Activated T-cell treated with anti-CD3 and anti-CD28 coated beads, Interleukin-2, amount 50 U/mL, for 72 hours (primary cell): ENCODE results near the gene CEP43. TPM values are rescaled to one million over a fixed set of nuclear protein-coding genes. Genes with fewer than 3 reads are reported as not detected.

Source experiments
- ATAC-seq, 2 donors: fragments of 150-1000 bp; cut with Tn5 transposase; replicated peaks in 1 of 2; 2 replicates each; pipeline ENCODE4 v1.10.0; 2021; ENCODE audit warnings: moderate library complexity in 2 of 2, mild to moderate bottlenecking in 1 of 2
- DNase-seq, 2 donors: peaks; one replicate each; pipeline ENCODE4 v3.0.0; 2021 to 2022; ENCODE audit warnings: mixed read lengths in 1 of 2
- H3K27ac Mint-ChIP-seq: one replicate; pipeline ENCODE4 v1.8.0; 2022; ENCODE audit warnings: mild to moderate bottlenecking, moderate library complexity, mixed read lengths
- H3K27me3 Mint-ChIP-seq: one replicate; pipeline ENCODE4 v1.8.0; 2022; ENCODE audit warnings: low read depth, mixed read lengths
- H3K36me3 Mint-ChIP-seq, 2 donors: one replicate each; pipeline ENCODE4 v1.8.0; 2022; ENCODE audit warnings: mixed read lengths in 2 of 2, mild to moderate bottlenecking in 1 of 2; ENCODE audit not compliant: insufficient read depth in 2 of 2
- H3K4me1 Mint-ChIP-seq: one replicate; pipeline ENCODE4 v1.8.0; 2022; ENCODE audit warnings: low read depth, mixed read lengths
- H3K4me3 Mint-ChIP-seq, 2 donors: one replicate each; pipeline ENCODE4 v1.8.0; 2022; ENCODE audit warnings: mild to moderate bottlenecking in 2 of 2, mixed read lengths in 2 of 2, moderate library complexity in 2 of 2
- H3K9me3 Mint-ChIP-seq, 2 donors: one replicate each; pipeline ENCODE4 v1.8.0; 2022; ENCODE audit warnings: mixed read lengths in 2 of 2
- total RNA-seq, 2 donors: library from RNA; stranded (reverse); gene quantifications; one replicate each; pipeline ENCODE4 v1.2.3, GENCODE V29; 2022

The CEP43 gene
- total RNA-seq, 2 donors from 2014 or later: 17.9 to 20.7 TPM

DNA sequence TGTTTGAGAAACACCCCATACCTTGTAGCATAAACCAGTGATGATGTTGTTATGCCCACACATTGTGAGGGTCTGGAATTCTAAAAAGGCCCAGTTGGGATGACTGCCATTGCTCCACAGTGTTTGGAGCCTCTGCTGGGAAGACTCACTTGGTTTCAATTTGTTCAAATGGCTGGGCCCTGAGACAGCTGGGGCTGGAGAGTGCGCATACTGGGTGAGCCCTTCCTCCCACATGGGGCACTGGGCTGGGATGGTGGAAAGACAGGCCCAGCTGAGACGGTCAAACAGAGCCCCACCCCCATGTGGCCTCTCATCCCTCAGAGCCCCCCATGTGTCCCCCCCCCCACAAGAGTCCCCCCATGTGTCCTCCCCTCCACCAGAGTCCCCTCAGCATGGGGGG is 22.6 kb upstream of the CEP43 start:
- H3K4me3 Mint-ChIP-seq: no peak overlapping the region

DNA sequence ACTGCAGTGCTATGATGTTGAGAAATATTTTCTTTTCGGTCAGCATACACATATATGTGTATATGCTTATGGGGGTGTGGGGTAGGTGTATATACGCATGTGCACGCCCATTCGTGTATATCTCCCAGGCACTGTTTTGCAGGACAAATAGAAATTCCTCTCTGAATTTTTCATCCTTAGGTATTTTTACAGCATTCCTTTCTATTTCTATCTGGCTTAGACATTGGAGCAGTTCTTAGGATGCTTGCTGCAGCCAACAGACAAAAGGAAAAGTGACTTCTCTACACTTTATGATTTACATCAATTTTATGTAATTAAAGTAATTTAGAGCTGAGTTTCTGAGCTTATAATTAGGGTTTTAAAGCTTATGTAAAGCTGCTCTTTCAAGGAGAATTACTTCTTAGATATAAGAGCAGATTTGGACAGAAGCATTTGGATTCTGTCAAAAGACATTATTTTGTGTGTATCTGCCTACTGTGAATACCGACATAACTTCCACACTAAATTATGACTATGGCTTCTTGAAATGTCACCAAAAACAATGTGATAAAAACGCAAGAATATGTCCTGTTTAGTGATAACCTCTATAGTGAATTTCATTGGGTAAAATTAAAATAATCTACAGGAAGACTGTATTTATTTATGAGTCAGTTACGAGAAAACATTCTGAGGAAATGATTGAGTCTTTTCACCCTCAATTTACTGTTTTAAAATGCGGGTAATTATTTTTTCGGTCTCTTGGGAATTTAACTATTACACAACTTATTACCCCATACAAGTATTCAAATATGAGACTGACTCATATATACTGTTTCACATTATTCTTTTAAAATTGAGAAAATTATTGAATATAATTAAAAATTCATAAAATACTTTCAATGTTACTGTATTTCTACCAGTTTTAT is 21.3 kb upstream of the CEP43 start:
- H3K4me3 Mint-ChIP-seq: no peak overlapping the region
- DNase-seq: no peak
- no peak overlapping the region for H3K27ac Mint-ChIP-seq
- H3K9me3 Mint-ChIP-seq: no peaks in the 10 kb centered on the region
- H3K27me3 Mint-ChIP-seq: no peaks in the 10 kb centered on the region
- H3K4me1 Mint-ChIP-seq: no peaks in the 10 kb centered on the region
- H3K36me3 Mint-ChIP-seq: peaks cover under 1 to 2% of the 10 kb centered on the region in 2 donors
- ATAC-seq: no peak

More for the DNA sequence above, 22.6 kb upstream of the CEP43 start:
- H3K9me3 Mint-ChIP-seq: no peaks in the 10 kb centered on the region
- ATAC-seq (no peak), DNase-seq (no peak)
- no peaks in the 10 kb centered on the region for H3K4me1 Mint-ChIP-seq
- no peaks in the 10 kb centered on the region for H3K27me3 Mint-ChIP-seq
- no peak overlapping the region for H3K27ac Mint-ChIP-seq
- H3K36me3 Mint-ChIP-seq: peaks cover 0 to 1% of the 10 kb centered on the region in 2 donors

DNA sequence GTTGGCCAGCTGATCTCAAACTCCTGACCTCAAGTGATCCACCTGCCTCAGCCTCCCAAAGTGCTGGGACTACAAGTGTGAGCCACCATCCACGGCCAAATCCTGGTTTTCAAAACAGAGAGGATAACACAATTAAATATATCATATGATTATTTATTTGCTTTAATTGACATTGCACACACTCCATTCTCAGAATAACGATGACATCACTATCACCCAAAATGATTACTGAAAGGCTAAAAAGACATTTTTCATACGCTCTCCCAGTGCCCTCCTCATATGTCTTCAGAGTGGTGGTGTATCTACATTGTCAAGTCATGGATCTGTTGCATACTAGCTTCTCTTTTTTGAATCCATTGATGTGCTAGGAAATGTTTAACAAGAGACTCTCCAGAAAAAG is 18.5 kb upstream of the CEP43 start:
- no peak overlapping the region for H3K27ac Mint-ChIP-seq

DNA sequence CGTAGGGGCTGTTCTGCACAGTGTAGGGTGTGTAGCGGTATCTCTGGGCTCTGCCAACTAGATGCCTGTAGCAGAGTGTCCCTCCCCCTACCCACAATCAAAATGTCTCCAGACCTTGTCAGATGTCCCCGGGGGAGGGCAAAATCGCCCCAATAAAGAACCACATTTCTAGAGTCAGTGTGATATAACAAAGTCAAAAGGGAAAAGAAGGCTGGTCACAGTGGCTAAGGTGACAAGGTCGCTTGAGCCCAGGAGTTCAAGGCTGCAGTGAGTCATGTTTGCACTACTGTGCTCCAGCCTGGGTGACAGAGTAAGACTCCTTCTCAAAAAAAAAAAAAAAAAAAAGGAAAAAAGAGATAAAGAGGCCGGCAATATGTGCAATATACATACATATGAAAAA is 11.7 kb upstream of the CEP43 start:
- Mint-ChIP-seq H3K4me1 (peaks cover 7% of the 10 kb centered on the region), H3K27me3 (no peaks in the 10 kb centered on the region), H3K27ac (no peak overlapping the region), H3K36me3 (peaks cover 6 to 10% of the 10 kb centered on the region in 2 donors), H3K9me3 (no peaks in the 10 kb centered on the region), H3K4me3 (no peak overlapping the region)
- DNase-seq (no peak), ATAC-seq (peak in 1 of 2 donors; percentile 43)

More for the DNA sequence above, 18.5 kb upstream of the CEP43 start:
- DNase-seq (no peak), ATAC-seq (no peak)
- Mint-ChIP-seq H3K4me1 (no peaks in the 10 kb centered on the region), H3K4me3 (no peak overlapping the region), H3K36me3 (peaks cover 6 to 9% of the 10 kb centered on the region in 2 donors), H3K9me3 (no peaks in the 10 kb centered on the region), H3K27me3 (no peaks in the 10 kb centered on the region)

DNA sequence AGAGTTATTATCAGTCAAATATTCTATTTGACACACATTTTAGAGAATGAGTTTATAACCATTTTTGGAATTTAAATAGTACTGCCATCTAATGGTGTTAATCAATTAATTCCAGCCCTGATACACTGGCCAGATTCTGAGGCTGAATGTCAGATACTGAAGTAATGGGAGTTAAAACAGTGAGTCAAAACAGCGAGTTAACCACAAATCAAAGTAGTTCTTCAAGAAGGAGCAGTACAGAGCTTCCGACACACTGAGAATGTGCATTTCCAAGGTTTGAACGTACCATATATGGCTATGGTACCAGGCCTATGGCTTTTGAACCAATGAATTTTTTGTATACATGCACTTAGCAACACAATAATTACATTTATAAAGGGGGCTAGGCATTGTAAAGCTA is 11.3 kb upstream of the CEP43 start:
- Mint-ChIP-seq H3K27ac (no peak overlapping the region), H3K4me3 (no peak overlapping the region), H3K4me1 (peaks cover 7% of the 10 kb centered on the region), H3K27me3 (no peaks in the 10 kb centered on the region), H3K36me3 (peaks cover 5 to 9% of the 10 kb centered on the region in 2 donors), H3K9me3 (no peaks in the 10 kb centered on the region)
- DNase-seq (no peak), ATAC-seq (no peak)

DNA sequence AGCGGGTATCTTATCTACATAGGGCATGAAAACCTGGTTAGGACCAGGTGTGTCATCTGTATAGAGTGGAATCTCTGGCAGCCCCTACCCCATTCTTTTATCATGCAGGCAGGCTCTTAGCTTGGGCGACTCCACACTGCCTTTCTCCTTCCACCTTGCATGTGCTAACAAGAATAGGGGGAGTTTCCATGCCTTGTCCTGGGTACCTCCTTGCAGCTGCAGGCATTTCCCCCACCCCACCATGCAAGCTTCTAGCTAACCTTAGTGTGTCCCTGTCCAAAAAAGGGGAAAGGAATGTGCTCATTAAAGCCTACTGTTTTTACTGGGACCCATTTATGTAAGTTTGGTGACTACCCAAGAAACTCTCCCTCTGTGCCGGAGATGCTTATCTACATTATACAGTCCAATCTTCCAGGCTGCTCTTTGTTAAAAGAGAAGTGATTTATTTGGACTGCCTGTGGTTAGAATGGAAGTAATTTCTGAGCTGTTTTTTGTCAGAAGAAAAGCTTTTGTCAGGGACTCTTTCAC is 10.5 kb upstream of the CEP43 start:
- Mint-ChIP-seq H3K27ac (no peak overlapping the region), H3K4me1 (peaks cover 7% of the 10 kb centered on the region), H3K9me3 (no peaks in the 10 kb centered on the region), H3K27me3 (no peaks in the 10 kb centered on the region), H3K4me3 (no peak overlapping the region), H3K36me3 (peaks cover 4 to 5% of the 10 kb centered on the region in 2 donors)
- no peak for ATAC-seq
- no peak for DNase-seq

DNA sequence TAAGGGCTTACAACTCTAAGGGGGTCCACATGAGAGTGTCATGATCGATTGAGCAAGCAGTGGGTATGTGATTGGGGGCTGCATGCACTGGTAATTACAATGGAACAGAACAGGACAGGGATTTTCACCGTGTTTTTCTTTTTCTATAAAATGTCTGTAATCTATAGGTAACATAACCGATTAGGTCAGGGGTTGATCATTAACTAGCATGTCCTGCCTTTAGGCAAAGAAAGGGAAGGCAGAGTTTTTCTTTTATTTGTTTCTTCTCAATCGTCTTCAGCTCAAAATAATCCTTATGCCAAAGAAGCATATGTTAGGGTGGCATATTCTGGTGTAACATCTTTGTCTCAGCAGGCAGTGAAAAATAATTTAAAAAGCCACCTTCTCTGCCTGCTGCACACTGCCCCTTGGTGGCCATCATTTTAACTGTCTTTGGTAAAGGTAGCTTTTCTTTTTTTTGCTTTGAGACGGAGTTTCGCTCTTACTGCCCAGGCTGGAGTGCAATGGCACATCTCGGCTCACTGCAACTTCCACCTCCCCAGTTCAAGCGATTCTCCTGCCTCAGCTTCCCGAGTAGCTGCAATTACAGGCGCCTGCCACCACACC is 9.7 kb upstream of the CEP43 start:
- H3K27ac Mint-ChIP-seq: no peak overlapping the region
- DNase-seq (peak in 1 of 2 donors; percentile 44), ATAC-seq (peak in 1 of 2 donors; percentile 75)
- H3K9me3 Mint-ChIP-seq: no peaks in the 10 kb centered on the region
- no peak overlapping the region for H3K4me3 Mint-ChIP-seq
- H3K4me1 Mint-ChIP-seq: peaks cover 7% of the 10 kb centered on the region
- H3K27me3 Mint-ChIP-seq: no peaks in the 10 kb centered on the region
- H3K36me3 Mint-ChIP-seq: peaks cover 3 to 4% of the 10 kb centered on the region in 2 donors

DNA sequence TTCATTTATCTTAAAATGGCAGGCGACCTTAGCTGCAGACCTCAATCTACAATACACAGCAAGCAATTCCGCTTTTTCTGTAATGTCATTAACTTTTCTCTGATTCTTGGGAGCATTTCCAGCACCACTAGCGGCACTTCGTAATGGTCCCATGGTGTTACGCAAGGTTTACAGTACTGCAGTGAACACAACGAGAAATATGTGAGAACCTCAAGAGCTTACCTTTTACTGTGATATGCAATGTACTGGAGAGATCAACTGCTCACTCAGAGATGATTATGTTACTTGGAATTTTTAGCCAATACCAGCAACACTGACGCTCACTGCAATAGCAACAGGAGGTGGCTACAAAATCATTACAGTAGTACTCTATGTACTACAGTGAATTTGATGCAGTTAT is 2.8 kb upstream of the CEP43 start:
- Mint-ChIP-seq H3K27ac (no peak overlapping the region), H3K4me1 (peaks cover 23% of the 10 kb centered on the region), H3K4me3 (no peak overlapping the region), H3K9me3 (no peaks in the 10 kb centered on the region), H3K27me3 (no peaks in the 10 kb centered on the region), H3K36me3 (peaks cover 3% of the 10 kb centered on the region in 2 donors)
- no peak for DNase-seq
- ATAC-seq: no peak

DNA sequence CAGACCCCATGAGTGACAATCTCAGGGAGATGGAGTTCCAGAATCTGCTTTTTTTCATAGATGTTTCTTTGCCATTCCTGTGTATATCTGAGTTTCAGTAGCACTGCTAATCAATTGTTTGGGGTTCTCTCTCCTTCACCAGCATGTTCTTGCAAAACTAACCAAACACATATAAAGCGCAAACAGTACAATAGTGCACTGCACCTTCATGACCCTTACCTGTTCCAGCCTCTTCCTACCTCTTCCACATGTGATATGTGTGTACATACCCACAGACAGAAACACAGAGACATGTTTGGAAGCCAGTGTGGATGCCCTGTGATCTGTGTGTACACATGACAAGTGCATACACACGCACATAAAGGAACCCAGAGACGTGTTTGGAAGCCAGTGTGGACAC is 1.8 kb upstream of the CEP43 start:
- peak overlapping the region; percentile 62 to 87 for H3K4me3 Mint-ChIP-seq
- H3K9me3 Mint-ChIP-seq: no peaks in the 10 kb centered on the region
- H3K27me3 Mint-ChIP-seq: no peaks in the 10 kb centered on the region
- H3K27ac Mint-ChIP-seq: peak overlapping the region; percentile 1
- H3K36me3 Mint-ChIP-seq: peaks cover 3% of the 10 kb centered on the region in 2 donors
- no peak for DNase-seq
- ATAC-seq: no peak
- peaks cover 28% of the 10 kb centered on the region for H3K4me1 Mint-ChIP-seq

DNA sequence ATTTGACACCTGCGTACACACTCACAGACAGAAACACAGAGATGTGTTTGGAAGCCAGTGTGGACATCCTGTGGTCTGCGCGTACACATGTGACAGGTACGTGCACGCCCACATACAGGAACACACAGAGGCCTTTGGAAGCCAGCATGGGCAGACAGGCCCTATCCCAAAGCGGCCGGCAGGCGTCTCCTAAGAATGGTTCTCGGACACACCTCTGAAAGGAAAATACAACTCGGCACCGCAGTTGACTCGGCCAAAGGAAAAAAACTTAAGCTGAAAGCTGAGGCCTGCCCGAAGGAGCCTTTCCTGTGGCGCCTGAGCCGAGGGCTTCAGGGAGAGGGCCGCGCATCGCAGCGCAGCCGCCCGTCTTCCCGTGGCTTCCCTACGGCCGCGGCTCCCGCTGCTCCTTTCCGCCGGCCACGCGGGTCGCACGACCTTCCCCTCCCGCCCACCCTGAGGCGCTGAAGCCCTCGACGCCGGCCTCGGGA is 1.4 kb upstream of the CEP43 start:
- Mint-ChIP-seq H3K4me3 (peak overlapping the region; percentile 62 to 87), H3K27ac (peak overlapping the region; percentile 1)
- ATAC-seq: peak; percentile 12 to 22

DNA sequence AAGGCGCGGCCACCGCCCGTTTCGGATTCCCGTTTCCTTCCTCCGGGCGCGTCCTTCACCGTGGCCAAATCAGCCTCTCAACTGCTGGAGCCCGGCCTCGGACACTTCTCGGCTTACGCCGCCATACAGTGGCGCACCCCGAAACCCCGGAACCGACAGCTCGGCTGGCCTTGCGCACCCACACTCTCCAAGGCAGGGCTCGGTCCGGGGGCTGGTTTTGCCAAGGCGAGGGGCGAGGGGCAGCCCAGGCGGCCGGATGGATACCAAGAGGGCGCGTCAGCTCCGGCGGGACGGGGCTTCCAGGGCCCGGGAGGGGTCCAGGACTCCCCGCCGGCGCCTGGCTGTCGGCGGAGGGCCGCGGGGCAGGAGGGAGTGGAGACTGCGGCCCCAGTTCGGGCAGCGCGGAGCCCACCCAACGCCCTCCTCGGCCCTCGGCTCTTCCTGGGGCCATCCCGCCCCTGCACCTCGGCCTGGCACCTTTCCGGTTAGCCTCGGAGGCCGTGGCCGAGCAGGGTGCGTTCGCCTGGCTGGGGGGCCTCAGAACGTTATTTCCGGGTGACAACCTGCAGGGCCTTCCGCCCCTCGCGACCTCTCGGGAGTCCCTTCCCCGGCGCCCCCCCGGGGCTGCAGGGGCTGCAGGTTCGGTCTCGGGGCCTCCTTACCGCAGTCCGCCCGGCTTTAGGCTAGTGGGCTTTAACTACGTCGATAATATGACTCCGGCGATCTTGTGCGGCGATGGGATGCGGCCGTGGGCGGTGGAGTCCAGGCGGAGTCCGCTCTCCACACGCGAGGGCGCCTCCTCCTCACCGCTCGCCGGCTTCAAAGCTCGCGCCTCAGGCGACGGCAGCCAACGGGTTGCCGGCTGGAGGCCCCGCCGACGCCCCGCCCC is 697 bp upstream of the CEP43 start:
- H3K27me3 Mint-ChIP-seq: no peaks in the 10 kb centered on the region
- no peaks in the 10 kb centered on the region for H3K9me3 Mint-ChIP-seq
- peak overlapping the region; percentile 87 to 89 for H3K4me3 Mint-ChIP-seq
- peaks cover 3% of the 10 kb centered on the region in 2 donors for H3K36me3 Mint-ChIP-seq
- DNase-seq (peak; percentile 23 to 39), ATAC-seq (peak; percentile 17 to 18)
- peaks cover 28% of the 10 kb centered on the region for H3K4me1 Mint-ChIP-seq
- no peak overlapping the region for H3K27ac Mint-ChIP-seq

More for the DNA sequence above, 1.4 kb upstream of the CEP43 start:
- Mint-ChIP-seq H3K27me3 (no peaks in the 10 kb centered on the region), H3K9me3 (no peaks in the 10 kb centered on the region), H3K36me3 (peaks cover 3% of the 10 kb centered on the region in 2 donors), H3K4me1 (peaks cover 28% of the 10 kb centered on the region)
- peak; percentile 49 to 59 for DNase-seq

DNA sequence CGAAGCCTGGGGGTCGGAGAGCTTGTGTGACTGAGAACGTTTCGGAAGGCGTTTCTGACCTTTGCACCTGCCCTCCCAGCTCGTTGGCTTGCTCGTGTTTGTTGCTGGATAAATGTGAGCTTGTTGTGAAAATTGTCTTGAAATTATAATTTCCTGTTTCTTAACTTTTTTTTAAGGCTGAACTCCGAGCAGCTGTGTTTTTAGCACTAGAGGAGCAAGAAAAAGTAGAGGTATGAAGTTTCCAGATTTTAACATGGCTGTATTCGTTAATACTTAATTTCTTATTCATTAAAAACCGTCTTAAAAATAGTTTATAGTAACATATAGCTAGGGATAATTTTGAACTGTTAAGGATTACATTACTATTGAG is 672 bp downstream of the CEP43 start:
- no peaks in the 10 kb centered on the region for H3K9me3 Mint-ChIP-seq
- peaks cover 28% of the 10 kb centered on the region for H3K4me1 Mint-ChIP-seq
- DNase-seq: no peak
- peak overlapping the region; percentile 95 for H3K27ac Mint-ChIP-seq
- no peak for ATAC-seq
- peak overlapping the region; percentile 77 to 87 for H3K4me3 Mint-ChIP-seq
- H3K36me3 Mint-ChIP-seq: peaks cover 3 to 7% of the 10 kb centered on the region in 2 donors
- H3K27me3 Mint-ChIP-seq: no peaks in the 10 kb centered on the region
